SJCRH30 (cell line): Measurements from ENCODE around the gene TRERF1. TPM values are rescaled to one million over a fixed set of nuclear protein-coding genes. Genes with fewer than 3 reads are reported as not detected.
A peak's percentile ranks its signal among the peaks of the same experiment; 100 is the strongest.

Experiments used
- DNase-seq, 2 experiments: peaks; one replicate each; pipeline ENCODE4 v3.0.0-alpha.2; 2015 to 2020
- H3K27ac ChIP-seq: fragments of 250-450 bp; sonication (Bioruptor Pico); 2 replicates; pipeline ENCODE4 v1.5.1; 2020; ENCODE audit warnings: mild to moderate bottlenecking, moderate library complexity
- H3K27me3 ChIP-seq: fragments of 250-450 bp; sonication (Bioruptor Pico); 2 replicates; pipeline ENCODE4 v1.5.1; 2020; ENCODE audit warnings: mild to moderate bottlenecking, moderate library complexity
- H3K36me3 ChIP-seq: fragments of 250-450 bp; sonication (Bioruptor Pico); 2 replicates; pipeline ENCODE4 v1.5.1; 2020; ENCODE audit warnings: mild to moderate bottlenecking, moderate library complexity
- H3K4me1 ChIP-seq: fragments of 250-450 bp; sonication (Bioruptor Pico); 2 replicates; pipeline ENCODE4 v1.5.1; 2020; ENCODE audit warnings: mild to moderate bottlenecking, moderate library complexity
- H3K4me3 ChIP-seq: fragments of 250-450 bp; sonication (Bioruptor Pico); 2 replicates; pipeline ENCODE4 v1.5.1; 2020; ENCODE audit warnings: mild to moderate bottlenecking, moderate library complexity
- H3K9me3 ChIP-seq: fragments of 250-450 bp; sonication (Bioruptor Pico); replicated peaks from 2 replicates; pipeline ENCODE4 v1.5.1; 2020; ENCODE audit warnings: mild to moderate bottlenecking, moderate library complexity
- total RNA-seq: library from RNA; depleted of rRNA; stranded (reverse); fragments of >200 nt; shearing (Covaris generic); gene quantifications from 2 replicates; pipeline ENCODE4 v1.2.3, GENCODE V29; 2014

TRERF1 gene
- total RNA-seq, 1 experiment from 2014 or later, result 1.5 TPM

DNA sequence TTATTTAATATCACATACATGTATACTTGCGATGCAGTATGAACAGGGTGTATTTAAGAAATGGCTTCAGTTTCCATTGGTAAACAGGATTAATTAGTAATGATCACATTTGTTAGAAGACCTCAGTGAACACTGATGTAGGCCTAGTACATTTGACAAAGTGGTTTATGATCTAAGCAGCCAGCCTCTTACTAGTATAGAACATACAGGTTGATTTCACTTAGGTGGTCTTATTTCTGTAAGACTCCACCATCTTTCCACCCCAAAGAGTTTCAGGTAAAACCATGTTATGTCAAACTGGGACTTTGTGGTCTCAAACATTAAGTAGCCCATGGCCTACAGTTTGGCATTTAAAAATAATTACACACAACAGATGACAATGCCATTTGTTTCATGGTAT lies 213.9 kb downstream of the TRERF1 start:
- Histone ChIP-seq H3K4me3 (no peak overlapping the region), H3K4me1 (no peaks in the 10 kb centered on the region), H3K27me3 (no peaks in the 10 kb centered on the region), H3K27ac (no peak overlapping the region), H3K36me3 (no peaks in the 10 kb centered on the region), H3K9me3 (no peaks in the 10 kb centered on the region)
- no peak for DNase-seq

- Histone ChIP-seq H3K27ac (no peak overlapping the region), H3K9me3 (no peaks in the 10 kb centered on the region), H3K4me3 (no peak overlapping the region), H3K4me1 (no peaks in the 10 kb centered on the region), H3K27me3 (no peaks in the 10 kb centered on the region), H3K36me3 (no peaks in the 10 kb centered on the region)
- no peak for DNase-seq
Observed at GRCh38 chr6:42236682-42237473, 214.8 kb downstream of the TRERF1 start.

DNA sequence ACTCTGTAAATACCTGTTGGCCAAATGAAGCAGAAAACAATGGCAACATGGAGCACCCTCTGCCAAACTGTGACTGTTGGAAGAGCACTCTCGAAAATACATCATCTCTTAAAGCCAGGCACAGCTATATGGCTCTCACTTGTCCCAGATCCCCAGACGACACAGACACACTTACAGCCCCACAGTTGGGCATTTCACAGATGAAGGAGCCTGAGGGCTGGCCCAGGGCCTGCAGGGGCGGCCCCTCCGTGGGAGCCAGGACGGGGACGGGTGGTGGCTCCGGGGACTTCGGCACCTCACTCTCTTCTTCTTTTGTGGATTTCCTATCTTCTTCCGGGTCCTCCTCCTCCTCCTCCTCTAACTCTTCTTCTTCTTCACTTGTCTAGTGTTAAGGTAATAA lies 215.7 kb downstream of the TRERF1 start:
- H3K36me3 ChIP-seq, result no peaks in the 10 kb centered on the region
- no peak overlapping the region for H3K4me3 ChIP-seq
- H3K27ac ChIP-seq, result no peak overlapping the region
- H3K27me3 ChIP-seq, result no peaks in the 10 kb centered on the region
- H3K9me3 ChIP-seq, result no peaks in the 10 kb centered on the region
- no peak for DNase-seq
- H3K4me1 ChIP-seq, result no peaks in the 10 kb centered on the region

DNA sequence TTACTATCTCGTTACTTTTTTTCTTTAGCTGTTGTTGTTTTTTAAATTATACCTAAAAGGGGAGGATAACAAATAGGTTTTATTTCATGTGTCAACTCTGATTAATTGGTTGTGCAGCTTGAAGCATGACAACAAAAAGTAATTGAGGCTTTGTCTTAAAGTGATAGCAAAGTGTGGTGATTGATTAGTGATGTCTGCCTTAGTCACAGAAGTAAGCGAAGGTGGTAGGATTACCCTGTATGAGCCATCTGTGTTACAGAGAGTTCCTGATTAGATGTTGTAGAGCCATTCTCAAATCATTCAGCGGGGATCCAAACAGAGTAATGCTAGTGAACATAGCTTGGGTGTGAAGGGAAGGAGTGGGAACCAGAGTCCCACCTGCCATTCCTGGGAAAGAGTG lies 219.7 kb downstream of the TRERF1 start:
- no peak for DNase-seq
- Histone ChIP-seq H3K27ac (no peak overlapping the region), H3K4me3 (no peak overlapping the region), H3K36me3 (no peaks in the 10 kb centered on the region), H3K27me3 (no peaks in the 10 kb centered on the region), H3K4me1 (peaks cover 2% of the 10 kb centered on the region; the same call in 1 of the 2 replicates), H3K9me3 (no peaks in the 10 kb centered on the region)

DNA sequence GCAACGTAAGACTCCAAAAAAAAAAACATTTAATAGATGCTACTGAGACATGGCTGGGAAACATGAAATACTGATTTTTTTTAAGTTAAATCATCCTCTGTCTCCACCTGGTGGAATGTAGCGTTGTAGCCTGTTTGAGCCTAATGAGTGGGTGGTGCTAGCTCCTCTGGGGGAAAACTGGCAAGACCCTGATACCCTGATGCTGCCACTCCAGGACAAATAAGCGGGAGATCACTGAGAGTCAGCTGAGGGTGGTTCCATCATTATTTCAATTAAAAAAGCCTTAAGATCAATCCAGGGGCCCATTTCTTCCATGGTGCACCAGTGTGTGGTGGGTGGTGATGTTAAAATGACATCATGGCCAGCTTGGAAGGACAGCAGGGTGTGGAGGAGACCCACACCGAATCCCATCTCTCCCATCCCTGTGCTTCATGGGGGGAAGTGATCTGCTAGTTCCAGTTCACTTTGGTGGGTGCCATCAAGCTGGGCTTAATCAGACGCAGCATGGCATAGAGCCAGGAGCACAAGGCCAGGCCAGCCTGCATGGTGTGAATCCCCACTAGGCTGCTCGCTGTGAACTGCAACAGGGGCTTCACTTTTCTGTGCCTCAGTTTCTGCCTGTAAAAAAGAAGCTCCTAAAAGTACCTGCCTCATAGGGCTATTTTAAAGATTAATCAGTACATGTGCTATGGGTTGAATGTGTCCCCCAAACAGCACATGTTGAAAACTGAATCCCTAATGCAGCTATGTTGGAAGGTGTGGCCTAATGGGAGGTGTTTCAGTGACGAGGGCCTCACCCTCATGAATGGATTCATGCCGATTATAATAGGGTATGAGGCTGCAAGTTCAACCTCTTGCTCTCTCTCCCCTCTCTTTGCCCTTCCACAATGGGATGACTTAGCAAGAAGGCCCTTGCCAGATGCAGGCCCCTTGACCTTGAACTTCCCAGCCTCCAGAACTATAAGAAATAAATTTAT lies 221.1 kb downstream of the TRERF1 start:
- no peak for DNase-seq
- H3K4me1 ChIP-seq, result peaks cover 13% of the 10 kb centered on the region; the same call in 1 of the 2 replicates
- no peaks in the 10 kb centered on the region for H3K9me3 ChIP-seq
- no peak overlapping the region for H3K4me3 ChIP-seq
- H3K27me3 ChIP-seq, result 0 out of 2 replicates have a peak, but pooled peaks cover under 1% of the 10 kb centered on the region
- no peak overlapping the region for H3K27ac ChIP-seq
- H3K36me3 ChIP-seq, result no peaks in the 10 kb centered on the region

- no peak for DNase-seq
- Histone ChIP-seq H3K27me3 (peaks cover 4% of the 10 kb centered on the region; the same call in 1 of the 2 replicates), H3K27ac (no peak overlapping the region), H3K4me1 (peaks cover 15% of the 10 kb centered on the region; the same call in 1 of the 2 replicates), H3K9me3 (no peaks in the 10 kb centered on the region), H3K36me3 (no peaks in the 10 kb centered on the region), H3K4me3 (no peak overlapping the region)
Observed at GRCh38 chr6:42229506-42230119, 222.1 kb downstream of the TRERF1 start.

DNA sequence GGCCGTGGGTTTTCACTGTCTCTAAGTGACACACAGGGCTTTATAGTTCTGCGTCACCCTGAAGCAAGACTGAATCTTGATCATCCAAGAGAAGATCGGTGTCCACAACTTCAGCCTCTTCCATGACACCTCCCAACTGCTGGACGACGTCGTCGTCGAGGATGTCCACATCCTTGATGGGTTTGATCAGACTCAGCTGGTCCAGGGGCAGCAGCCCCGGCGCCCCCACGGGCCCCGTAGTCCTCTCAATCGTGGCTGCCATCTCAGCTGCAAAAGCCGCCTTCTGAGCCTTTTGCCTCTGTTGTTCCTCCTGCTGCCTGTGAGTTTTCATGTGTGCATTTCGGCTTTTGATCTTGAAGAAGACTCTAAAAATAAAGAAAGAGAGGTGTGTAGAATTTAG lies 223.4 kb downstream of the TRERF1 start:
- Histone ChIP-seq H3K9me3 (no peaks in the 10 kb centered on the region), H3K27ac (no peak overlapping the region), H3K36me3 (no peaks in the 10 kb centered on the region), H3K4me1 (peaks cover 15% of the 10 kb centered on the region; the same call in 1 of the 2 replicates), H3K27me3 (peaks cover 4% of the 10 kb centered on the region; the same call in 1 of the 2 replicates), H3K4me3 (no peak overlapping the region)
- DNase-seq, result no peak

DNA sequence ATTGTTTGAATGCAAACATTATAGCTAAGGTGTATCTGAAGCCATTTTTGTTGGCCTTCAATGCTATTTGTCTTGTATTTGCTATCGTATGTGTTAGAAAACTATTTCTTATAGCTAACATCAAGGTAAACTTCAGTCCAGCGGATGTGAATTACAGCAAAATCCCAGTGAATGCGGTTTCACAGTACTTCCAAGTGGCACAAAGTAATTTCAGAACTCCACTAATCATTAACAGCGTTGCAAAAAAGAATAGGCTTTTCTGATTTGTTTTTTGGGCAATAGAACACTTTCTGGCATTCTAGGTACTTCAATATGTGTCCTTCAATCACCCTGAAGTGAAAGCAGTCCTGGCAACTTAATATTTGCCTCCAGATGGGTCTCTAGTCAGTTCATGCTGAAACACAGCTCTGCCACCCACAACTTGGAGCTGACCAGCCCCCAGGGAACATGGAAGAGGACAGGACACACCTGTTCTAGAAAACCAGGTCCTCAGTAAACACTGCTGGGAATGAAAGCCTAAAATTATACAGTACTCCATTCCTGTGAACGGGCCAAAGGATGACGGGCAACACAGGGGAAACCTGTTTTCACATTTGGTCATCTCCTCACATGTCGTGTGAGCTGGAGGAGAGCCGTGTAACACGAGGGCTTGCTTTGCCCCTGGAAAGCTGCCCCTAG lies 224.4 kb downstream of the TRERF1 start:
- H3K4me3 ChIP-seq, result no peak overlapping the region
- H3K4me1 ChIP-seq, result peaks cover 15% of the 10 kb centered on the region; the same call in 1 of the 2 replicates
- no peak overlapping the region for H3K27ac ChIP-seq
- peaks cover 4% of the 10 kb centered on the region; the same call in 1 of the 2 replicates for H3K27me3 ChIP-seq
- DNase-seq, result no peak
- no peaks in the 10 kb centered on the region for H3K9me3 ChIP-seq
- H3K36me3 ChIP-seq, result no peaks in the 10 kb centered on the region

- Histone ChIP-seq H3K4me3 (no peak overlapping the region), H3K4me1 (peaks cover 15% of the 10 kb centered on the region; the same call in 1 of the 2 replicates), H3K27me3 (peaks cover 4% of the 10 kb centered on the region; the same call in 1 of the 2 replicates), H3K36me3 (no peaks in the 10 kb centered on the region), H3K27ac (no peak overlapping the region), H3K9me3 (no peaks in the 10 kb centered on the region)
- DNase-seq, result no peak
Observed at GRCh38 chr6:42226645-42227143, 225.0 kb downstream of the TRERF1 start.

- Histone ChIP-seq H3K27ac (no peak overlapping the region), H3K27me3 (peaks cover 4% of the 10 kb centered on the region; the same call in 1 of the 2 replicates), H3K36me3 (no peaks in the 10 kb centered on the region), H3K9me3 (no peaks in the 10 kb centered on the region), H3K4me3 (no peak overlapping the region), H3K4me1 (peaks cover 15% of the 10 kb centered on the region; the same call in 1 of the 2 replicates)
- peak; percentile 22 to 47 for DNase-seq
Observed at GRCh38 chr6:42226161-42226611, 225.5 kb downstream of the TRERF1 start.

GRCh38 chr6:42225419-42225818 lies 226.3 kb downstream of the TRERF1 start:
- peaks cover 15% of the 10 kb centered on the region; the same call in 1 of the 2 replicates for H3K4me1 ChIP-seq
- peaks cover 4% of the 10 kb centered on the region; the same call in 1 of the 2 replicates for H3K27me3 ChIP-seq
- no peak overlapping the region for H3K4me3 ChIP-seq
- H3K27ac ChIP-seq, result no peak overlapping the region
- no peaks in the 10 kb centered on the region for H3K36me3 ChIP-seq
- DNase-seq, result no peak
- H3K9me3 ChIP-seq, result no peaks in the 10 kb centered on the region

- Histone ChIP-seq H3K27ac (no peak overlapping the region), H3K36me3 (no peaks in the 10 kb centered on the region), H3K4me3 (no peak overlapping the region), H3K4me1 (peaks cover 15% of the 10 kb centered on the region; the same call in 1 of the 2 replicates), H3K27me3 (peaks cover 4% of the 10 kb centered on the region; the same call in 1 of the 2 replicates), H3K9me3 (no peaks in the 10 kb centered on the region)
- no peak for DNase-seq
Observed at GRCh38 chr6:42225029-42225339, 226.7 kb downstream of the TRERF1 start.

GRCh38 chr6:42224222-42225028 lies 227.3 kb downstream of the TRERF1 start:
- H3K27ac ChIP-seq, result no peak overlapping the region
- H3K9me3 ChIP-seq, result no peaks in the 10 kb centered on the region
- peaks cover 15% of the 10 kb centered on the region; the same call in 1 of the 2 replicates for H3K4me1 ChIP-seq
- H3K27me3 ChIP-seq, result peaks cover 4% of the 10 kb centered on the region; the same call in 1 of the 2 replicates
- H3K36me3 ChIP-seq, result no peaks in the 10 kb centered on the region
- no peak for DNase-seq
- H3K4me3 ChIP-seq, result no peak overlapping the region
